Measurements from ENCODE around the gene SPEG.

The SPEG gene

GRCh38 chr2:219447242-219448098 is 12.8 kb downstream of the SPEG start:
- no peak for DNase-seq (ENCODE audit: insufficient read length, low spot score)
- TF ChIP-seq POLR2A (IDR thresholded peaks at IDR 0.05; ENCODE audit: low read depth, low read length) (no peak), POLR2AphosphoS5 (IDR thresholded peaks at IDR 0.05; ENCODE audit: low read depth, low read length) (no peak), POU2F2 (IDR thresholded peaks at IDR 0.05; ENCODE audit: low read depth, low read length) (no peak), TAF1 (IDR thresholded peaks at IDR 0.05; ENCODE audit: low read depth, low read length) (no peak), SPI1 (IDR thresholded peaks at IDR 0.05; ENCODE audit: low read depth, low read length) (no peak), PAX5 (IDR thresholded peaks at IDR 0.05; ENCODE audit: insufficient read depth, low read length, severe bottlenecking) (no peak)
- no peak for FAIRE-seq

GRCh38 chr2:219448099-219448775 is 13.6 kb downstream of the SPEG start:
- TF ChIP-seq POU2F2 (IDR thresholded peaks at IDR 0.05; ENCODE audit: low read depth, low read length): no peak
- TF ChIP-seq TAF1 (IDR thresholded peaks at IDR 0.05; ENCODE audit: low read depth, low read length): no peak
- TF ChIP-seq POLR2A (IDR thresholded peaks at IDR 0.05; ENCODE audit: low read depth, low read length): no peak
- no peak for TF ChIP-seq PAX5 (IDR thresholded peaks at IDR 0.05; ENCODE audit: insufficient read depth, low read length, severe bottlenecking)
- no peak for TF ChIP-seq POLR2AphosphoS5 (IDR thresholded peaks at IDR 0.05; ENCODE audit: low read depth, low read length)
- TF ChIP-seq SPI1 (IDR thresholded peaks at IDR 0.05; ENCODE audit: low read depth, low read length): no peak
- FAIRE-seq: no peak
- DNase-seq (ENCODE audit: insufficient read length, low spot score): no peak

- no peak for DNase-seq (ENCODE audit: insufficient read length, low spot score)
- no peak for TF ChIP-seq POLR2A (IDR thresholded peaks at IDR 0.05; ENCODE audit: low read depth, low read length)
- TF ChIP-seq POLR2AphosphoS5 (IDR thresholded peaks at IDR 0.05; ENCODE audit: low read depth, low read length): no peak
- no peak for TF ChIP-seq TAF1 (IDR thresholded peaks at IDR 0.05; ENCODE audit: low read depth, low read length)
- no peak for TF ChIP-seq SPI1 (IDR thresholded peaks at IDR 0.05; ENCODE audit: low read depth, low read length)
- TF ChIP-seq PAX5 (IDR thresholded peaks at IDR 0.05; ENCODE audit: insufficient read depth, low read length, severe bottlenecking): no peak
- FAIRE-seq: no peak
Measured at GRCh38 chr2:219448776-219449341, 14.2 kb downstream of the SPEG start.

- no peak for DNase-seq (ENCODE audit: insufficient read length, low spot score)
- TF ChIP-seq TAF1 (IDR thresholded peaks at IDR 0.05; ENCODE audit: low read depth, low read length) (no peak), POLR2AphosphoS5 (IDR thresholded peaks at IDR 0.05; ENCODE audit: low read depth, low read length) (no peak), PAX5 (IDR thresholded peaks at IDR 0.05; ENCODE audit: insufficient read depth, low read length, severe bottlenecking) (no peak), POLR2A (IDR thresholded peaks at IDR 0.05; ENCODE audit: low read depth, low read length) (no peak), POU2F2 (IDR thresholded peaks at IDR 0.05; ENCODE audit: low read depth, low read length) (no peak), SPI1 (IDR thresholded peaks at IDR 0.05; ENCODE audit: low read depth, low read length) (no peak)
- no peak for FAIRE-seq
Measured at GRCh38 chr2:219449609-219450008, 15.0 kb downstream of the SPEG start.

- TF ChIP-seq POU2F2 (IDR thresholded peaks at IDR 0.05; ENCODE audit: low read depth, low read length) (no peak), SPI1 (IDR thresholded peaks at IDR 0.05; ENCODE audit: low read depth, low read length) (no peak), POLR2A (IDR thresholded peaks at IDR 0.05; ENCODE audit: low read depth, low read length) (no peak), TAF1 (IDR thresholded peaks at IDR 0.05; ENCODE audit: low read depth, low read length) (no peak), PAX5 (IDR thresholded peaks at IDR 0.05; ENCODE audit: insufficient read depth, low read length, severe bottlenecking) (no peak)
- no peak for DNase-seq (ENCODE audit: insufficient read length, low spot score)
- no peak for FAIRE-seq
Measured at GRCh38 chr2:219451661-219452360, 17.2 kb downstream of the SPEG start.

GRCh38 chr2:219452361-219453317 is 18.0 kb downstream of the SPEG start:
- DNase-seq (ENCODE audit: insufficient read length, low spot score) (no peak), FAIRE-seq (no peak)
- TF ChIP-seq SPI1 (IDR thresholded peaks at IDR 0.05; ENCODE audit: low read depth, low read length): no peak
- no peak for TF ChIP-seq POLR2A (IDR thresholded peaks at IDR 0.05; ENCODE audit: low read depth, low read length)
- no peak for TF ChIP-seq PAX5 (IDR thresholded peaks at IDR 0.05; ENCODE audit: insufficient read depth, low read length, severe bottlenecking)
- TF ChIP-seq TAF1 (IDR thresholded peaks at IDR 0.05; ENCODE audit: low read depth, low read length): no peak
- TF ChIP-seq POLR2AphosphoS5 (IDR thresholded peaks at IDR 0.05; ENCODE audit: low read depth, low read length): no peak
- TF ChIP-seq POU2F2 (IDR thresholded peaks at IDR 0.05; ENCODE audit: low read depth, low read length): no peak

GRCh38 chr2:219453671-219454590 is 19.3 kb downstream of the SPEG start:
- DNase-seq (ENCODE audit: insufficient read length, low spot score) (no peak), FAIRE-seq (no peak)
- TF ChIP-seq POU2F2 (IDR thresholded peaks at IDR 0.05; ENCODE audit: low read depth, low read length) (no peak), POLR2AphosphoS5 (IDR thresholded peaks at IDR 0.05; ENCODE audit: low read depth, low read length) (no peak), PAX5 (IDR thresholded peaks at IDR 0.05; ENCODE audit: insufficient read depth, low read length, severe bottlenecking) (no peak), SPI1 (IDR thresholded peaks at IDR 0.05; ENCODE audit: low read depth, low read length) (no peak), TAF1 (IDR thresholded peaks at IDR 0.05; ENCODE audit: low read depth, low read length) (no peak), POLR2A (IDR thresholded peaks at IDR 0.05; ENCODE audit: low read depth, low read length) (no peak)
